ENCODE results near the gene PPFIA1. TPM values are rescaled to one million over a fixed set of nuclear protein-coding genes. Genes with fewer than 3 reads are reported as not detected.

PPFIA1 gene
- total RNA-seq, 2 experiments from 2014 or later = 34.3 to 42.0 TPM

DNA sequence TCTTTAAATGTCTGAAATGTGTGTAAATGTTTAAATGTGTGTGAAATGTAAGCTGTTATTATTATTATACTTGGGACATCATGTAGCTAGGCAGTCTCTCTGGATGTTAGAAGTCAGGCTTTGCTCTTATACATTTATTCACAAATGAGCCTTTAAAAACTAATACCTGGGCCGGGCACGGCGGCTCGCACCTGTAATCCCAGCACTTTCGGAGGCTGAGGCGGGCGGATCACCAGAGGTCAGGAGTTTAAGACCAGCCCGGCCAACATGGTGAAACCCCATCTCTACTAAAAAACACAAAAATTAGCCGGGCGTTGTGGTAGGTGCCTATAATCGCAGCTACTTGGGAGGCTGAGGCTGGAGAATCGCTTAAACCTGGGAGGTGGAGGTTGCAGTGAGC is 106.1 kb downstream of the PPFIA1 start:
- no peak for TF ChIP-seq CTCF (IDR thresholded peaks at IDR 0.05)
- POLR2A ChIA-PET = no interaction called here
- no peak overlapping the region for H3K4me3 ChIP-seq (ENCODE audit: low read length)
- Mint-ChIP-seq H3K9me3 (no peaks in the 10 kb centered on the region), H3K36me3 (ENCODE audit: low read depth) (peaks cover 75% of the 10 kb centered on the region), H3K4me3 (no peak overlapping the region), H3K27ac (no peak overlapping the region), H3K27me3 (no peaks in the 10 kb centered on the region), H3K4me1 (ENCODE audit: low read depth) (no peaks in the 10 kb centered on the region)
- peaks cover 67% of the 10 kb centered on the region for H3K36me3 ChIP-seq (ENCODE audit: insufficient read depth, low read length)
- H3K4me1 ChIP-seq (ENCODE audit: insufficient read depth, low read length) = no peaks in the 10 kb centered on the region
- DNase-seq (no peak), ATAC-seq (ENCODE audit: poor library complexity) (no peak)
- intact Hi-C loops (cut with DNase I, micrococcal nuclease) = no loop called here
- H3K9me3 ChIP-seq (ENCODE audit: control insufficient read depth in 1 of 2, insufficient read depth in 1 of 2, low read length in 2 of 2) = no peaks in the 10 kb centered on the region
- no peaks in the 10 kb centered on the region for H3K27me3 ChIP-seq (ENCODE audit: control insufficient read depth in 1 of 2, insufficient read depth in 2 of 2, low read length in 2 of 2)
- no peak overlapping the region for H3K27ac ChIP-seq (ENCODE audit: low read depth in 1 of 2, low read length in 2 of 2)
- CTCF ChIA-PET = no interaction called here

DNA sequence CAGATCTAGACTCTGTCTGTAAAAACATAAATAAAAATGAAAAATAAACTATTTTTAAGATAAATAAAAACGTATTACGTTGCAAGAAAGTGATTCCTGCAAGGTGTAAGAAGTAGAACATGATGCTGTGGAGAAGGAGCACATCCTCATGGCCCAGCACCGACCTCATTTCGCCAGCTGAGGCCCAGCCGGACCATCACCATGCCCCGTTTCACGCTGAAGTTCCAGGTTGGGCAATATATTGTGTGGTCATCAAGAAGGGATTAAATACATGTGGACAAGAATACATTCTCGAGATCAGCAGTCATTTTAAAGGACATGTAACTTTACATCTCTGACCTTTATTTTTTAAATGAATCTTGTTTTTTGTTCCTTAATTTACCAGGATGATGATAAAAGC is 107.2 kb downstream of the PPFIA1 start:
- Mint-ChIP-seq H3K36me3 (ENCODE audit: low read depth) (peaks cover 78% of the 10 kb centered on the region), H3K9me3 (no peaks in the 10 kb centered on the region), H3K4me1 (ENCODE audit: low read depth) (no peaks in the 10 kb centered on the region), H3K4me3 (no peak overlapping the region), H3K27me3 (no peaks in the 10 kb centered on the region), H3K27ac (no peak overlapping the region)
- DNase-seq (no peak), ATAC-seq (ENCODE audit: poor library complexity) (no peak)
- Histone ChIP-seq H3K36me3 (ENCODE audit: insufficient read depth, low read length) (peaks cover 69% of the 10 kb centered on the region), H3K27ac (ENCODE audit: low read depth in 1 of 2, low read length in 2 of 2) (no peak overlapping the region), H3K4me1 (ENCODE audit: insufficient read depth, low read length) (no peaks in the 10 kb centered on the region), H3K4me3 (ENCODE audit: low read length) (no peak overlapping the region), H3K9me3 (ENCODE audit: control insufficient read depth in 1 of 2, insufficient read depth in 1 of 2, low read length in 2 of 2) (no peaks in the 10 kb centered on the region), H3K27me3 (ENCODE audit: control insufficient read depth in 1 of 2, insufficient read depth in 2 of 2, low read length in 2 of 2) (no peaks in the 10 kb centered on the region)
- ChIA-PET CTCF (no interaction called here), POLR2A (interaction anchor here (1.2 kb wide), 1 partner anchor 19 kb away, joined by 3 read pairs; no protein-coding TSS in a partner anchor)
- intact Hi-C loops (cut with DNase I, micrococcal nuclease) = no loop called here
- TF ChIP-seq CTCF (IDR thresholded peaks at IDR 0.05) = no peak

DNA sequence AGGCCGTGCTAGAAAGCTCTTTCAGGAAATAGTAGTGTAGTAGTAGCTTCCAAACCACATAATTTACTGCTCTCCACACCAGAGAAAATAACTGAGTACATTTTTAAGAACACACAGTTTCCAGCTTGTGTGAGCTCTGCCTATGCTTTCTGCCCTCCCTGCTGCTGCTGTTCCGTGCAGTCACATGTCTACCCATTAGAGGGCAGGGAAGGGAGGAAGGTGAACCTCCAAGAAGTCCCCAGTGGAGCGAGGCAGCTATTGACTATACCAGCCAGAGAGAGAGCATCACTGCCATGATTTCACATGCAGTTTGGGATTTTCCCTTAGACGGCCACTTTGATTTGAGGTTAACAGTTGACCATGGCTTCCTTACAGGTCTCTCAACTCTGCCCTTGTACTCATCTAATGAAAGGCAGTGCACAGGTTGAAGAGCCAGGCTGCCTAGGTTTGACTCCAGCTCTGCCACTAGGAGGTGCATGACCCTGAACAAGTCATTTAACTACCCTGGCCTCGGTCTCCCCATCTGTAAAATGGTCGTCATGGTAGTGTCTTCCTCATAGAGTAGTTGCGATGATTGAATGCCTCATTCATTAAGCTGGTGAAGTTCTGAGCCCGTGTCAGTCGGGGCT is 108.1 kb downstream of the PPFIA1 start:
- Histone ChIP-seq H3K4me3 (ENCODE audit: low read length) (no peak overlapping the region), H3K36me3 (ENCODE audit: insufficient read depth, low read length) (peaks cover 61% of the 10 kb centered on the region), H3K27me3 (ENCODE audit: control insufficient read depth in 1 of 2, insufficient read depth in 2 of 2, low read length in 2 of 2) (no peaks in the 10 kb centered on the region), H3K4me1 (ENCODE audit: insufficient read depth, low read length) (no peaks in the 10 kb centered on the region), H3K9me3 (ENCODE audit: control insufficient read depth in 1 of 2, insufficient read depth in 1 of 2, low read length in 2 of 2) (no peaks in the 10 kb centered on the region), H3K27ac (ENCODE audit: low read depth in 1 of 2, low read length in 2 of 2) (no peak overlapping the region)
- intact Hi-C loops (cut with DNase I, micrococcal nuclease) = no loop called here
- DNase-seq = no peak
- ChIA-PET CTCF (no interaction called here), POLR2A (interaction anchor here (1.2 kb wide), 1 partner anchor 18 kb away, joined by 3 read pairs; no protein-coding TSS in a partner anchor)
- no peak for ATAC-seq (ENCODE audit: poor library complexity)
- no peak for TF ChIP-seq CTCF (IDR thresholded peaks at IDR 0.05)
- H3K36me3 Mint-ChIP-seq (ENCODE audit: low read depth) = peaks cover 74% of the 10 kb centered on the region
- H3K9me3 Mint-ChIP-seq = no peaks in the 10 kb centered on the region
- H3K27me3 Mint-ChIP-seq = no peaks in the 10 kb centered on the region
- no peak overlapping the region for H3K4me3 Mint-ChIP-seq
- no peaks in the 10 kb centered on the region for H3K4me1 Mint-ChIP-seq (ENCODE audit: low read depth)
- no peak overlapping the region for H3K27ac Mint-ChIP-seq
